SU-DHL-6 (cell line): ENCODE data around the gene BRD3OS.

Experiments used
- EZH2phosphoT487 ChIP-seq: fragments of 200-600 bp; sonication (generic), shearing (Covaris generic); conservative IDR thresholded peaks from 2 replicates; pipeline ENCODE4 v1.6.1; 2018; ENCODE audit warnings: mild to moderate bottlenecking, antibody characterized with exemption, low read length, moderate library complexity, mixed read lengths
- TF ChIP-seq, protein P1 (sequence below): fragments of 200-600 bp; sonication (generic); IDR thresholded peaks from one replicate; pipeline ENCODE4 v1.5.1; 2017; ENCODE audit warnings: antibody characterized with exemption, mild to moderate bottlenecking, low read length, moderate library complexity; ENCODE audit not compliant: insufficient read depth, poor library complexity, severe bottlenecking

DNA sequence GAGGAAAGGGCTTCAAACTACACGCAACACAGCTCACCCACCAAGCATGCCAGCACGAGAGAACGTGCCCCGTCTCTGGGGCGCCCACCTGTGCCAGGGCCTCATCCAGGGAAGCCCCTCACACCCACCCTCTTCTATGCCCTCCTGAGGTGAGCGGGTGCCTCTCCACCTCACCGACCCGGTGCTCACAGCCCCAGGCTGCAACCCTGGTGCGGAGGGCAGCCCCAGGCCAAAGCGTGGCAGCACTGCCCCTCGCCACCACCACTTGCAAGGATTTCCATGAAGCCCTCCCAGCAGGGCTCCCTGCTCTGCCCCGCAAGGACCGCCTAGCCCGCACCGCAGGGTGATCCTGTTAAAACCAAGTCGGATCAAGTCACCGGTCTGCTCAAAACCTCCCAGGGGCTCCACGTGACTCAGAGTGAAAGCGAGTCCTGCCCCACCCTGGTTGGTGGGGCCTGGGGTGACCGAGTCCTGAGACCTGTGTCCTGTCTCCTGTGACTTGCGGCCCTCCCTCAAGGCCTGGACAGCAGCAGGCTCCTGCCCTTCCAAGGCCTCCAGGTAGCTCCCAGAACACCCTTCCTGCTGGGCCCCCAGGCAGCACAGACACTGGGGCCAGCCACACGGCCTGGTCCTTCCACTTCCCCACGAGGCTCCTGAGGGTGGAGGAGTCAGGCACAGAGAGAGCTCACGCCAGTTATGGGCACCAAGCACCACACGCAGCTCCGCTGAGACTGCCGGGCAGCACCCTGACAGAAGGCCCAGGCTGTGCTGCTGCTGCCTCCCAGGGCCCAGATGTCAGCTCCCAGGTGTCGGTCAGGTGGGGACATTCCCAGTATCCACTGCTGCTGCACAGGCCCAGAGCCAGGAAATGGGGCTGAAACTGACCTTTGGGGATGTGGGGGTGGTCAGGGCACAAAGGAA, 29.9 kb downstream of the BRD3OS start:
- TF ChIP-seq, protein P1, sequence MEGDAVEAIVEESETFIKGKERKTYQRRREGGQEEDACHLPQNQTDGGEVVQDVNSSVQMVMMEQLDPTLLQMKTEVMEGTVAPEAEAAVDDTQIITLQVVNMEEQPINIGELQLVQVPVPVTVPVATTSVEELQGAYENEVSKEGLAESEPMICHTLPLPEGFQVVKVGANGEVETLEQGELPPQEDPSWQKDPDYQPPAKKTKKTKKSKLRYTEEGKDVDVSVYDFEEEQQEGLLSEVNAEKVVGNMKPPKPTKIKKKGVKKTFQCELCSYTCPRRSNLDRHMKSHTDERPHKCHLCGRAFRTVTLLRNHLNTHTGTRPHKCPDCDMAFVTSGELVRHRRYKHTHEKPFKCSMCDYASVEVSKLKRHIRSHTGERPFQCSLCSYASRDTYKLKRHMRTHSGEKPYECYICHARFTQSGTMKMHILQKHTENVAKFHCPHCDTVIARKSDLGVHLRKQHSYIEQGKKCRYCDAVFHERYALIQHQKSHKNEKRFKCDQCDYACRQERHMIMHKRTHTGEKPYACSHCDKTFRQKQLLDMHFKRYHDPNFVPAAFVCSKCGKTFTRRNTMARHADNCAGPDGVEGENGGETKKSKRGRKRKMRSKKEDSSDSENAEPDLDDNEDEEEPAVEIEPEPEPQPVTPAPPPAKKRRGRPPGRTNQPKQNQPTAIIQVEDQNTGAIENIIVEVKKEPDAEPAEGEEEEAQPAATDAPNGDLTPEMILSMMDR: no peak
- TF ChIP-seq EZH2phosphoT487: no peak
